MCF 10A (cell line): ENCODE data around the gene ZNRD2. TPM values are rescaled to one million over a fixed set of nuclear protein-coding genes. Genes with fewer than 3 reads are reported as not detected.

ENCODE experiments used
- BruUV-seq: library from RNA; stranded (reverse); fragments of 400-500 nt; replicated peaks from 2 replicates; lab custom pipeline; 2021; lab: Mats Ljungman, UMichigan
- CTCF ChIA-PET: fragments of 300-600 bp; sonication (Branson Sonifier 250); formaldehyde crosslinking; extraction: SDS; loops from one replicate; lab custom pipeline; 2021; ENCODE audit warnings: antibody characterized with exemption, inconsistent platforms; lab: Yijun Ruan, JAX
- POLR2A ChIA-PET: fragments of 300-600, 350-650 bp; sonication (Branson Sonifier 250); formaldehyde crosslinking; extraction: SDS; loops from one replicate; lab custom pipeline; 2020; ENCODE audit warnings: antibody characterized with exemption, inconsistent platforms; lab: Yijun Ruan, JAX
- DNase-seq: peaks from one replicate; pipeline ENCODE4 v3.0.0-alpha.2; 2018; ENCODE audit not compliant: unreplicated experiment
- H3K27ac Mint-ChIP-seq: one replicate; pipeline ENCODE4 v1.8.0; 2022; ENCODE audit warnings: mild to moderate bottlenecking, low read depth, mixed read lengths; ENCODE audit not compliant: unreplicated experiment
- H3K27me3 Mint-ChIP-seq: one replicate; pipeline ENCODE4 v1.8.0; 2022; ENCODE audit warnings: mixed read lengths; ENCODE audit not compliant: insufficient read depth, unreplicated experiment
- H3K36me3 Mint-ChIP-seq: one replicate; pipeline ENCODE4 v1.8.0; 2022; ENCODE audit warnings: mild to moderate bottlenecking, moderate library complexity, mixed read lengths; ENCODE audit not compliant: insufficient read depth, unreplicated experiment
- H3K4me1 Mint-ChIP-seq: one replicate; pipeline ENCODE4 v1.8.0; 2022; ENCODE audit warnings: mixed read lengths; ENCODE audit not compliant: insufficient read depth, unreplicated experiment
- H3K4me3 Mint-ChIP-seq: one replicate; pipeline ENCODE4 v1.8.0; 2022; ENCODE audit warnings: mild to moderate bottlenecking, moderate library complexity, mixed read lengths; ENCODE audit not compliant: unreplicated experiment
- H3K9me3 Mint-ChIP-seq: one replicate; pipeline ENCODE4 v1.8.0; 2022; ENCODE audit warnings: mixed read lengths; ENCODE audit not compliant: unreplicated experiment
- CTCF ChIP-seq: fragments of 200-600 bp; IDR thresholded peaks from one replicate; pipeline ENCODE4 v1.8.0; 2022; ENCODE audit warnings: antibody characterized with exemption, mild to moderate bottlenecking; ENCODE audit not compliant: unreplicated experiment
- intact Hi-C: fragments of 100-400 bp; cut with micrococcal nuclease; formaldehyde crosslinking; loops from 2 replicates; pipeline ENCODE4 v1.14.1; 2022
- total RNA-seq: library from RNA; stranded (reverse); gene quantifications from 2 replicates; pipeline ENCODE4 v1.2.3, GENCODE V29; 2022

ZNRD2 gene
- total RNA-seq, 1 experiment from 2014 or later = 65.4 TPM

GRCh38 chr11:65574109-65574810 is 4.0 kb downstream of the ZNRD2 start:
- H3K27ac Mint-ChIP-seq = no peak overlapping the region
- ChIA-PET POLR2A (interaction anchor here (0.9 to 4.6 kb wide), 6 partner anchors 19 to 240 kb away, joined by 4 to 103 read pairs (median 18); partner anchors contain the start of genes MAP3K11, PCNX3 and RELA), CTCF (interaction anchor here (0.6 to 3.2 kb wide), 5 partner anchors 13 to 323 kb away, joined by 3 to 35 read pairs (median 3); no protein-coding TSS in a partner anchor)
- peak; percentile 91 for DNase-seq
- H3K9me3 Mint-ChIP-seq = no peaks in the 10 kb centered on the region
- peaks cover 40% of the 10 kb centered on the region for H3K4me1 Mint-ChIP-seq
- no peaks in the 10 kb centered on the region for H3K27me3 Mint-ChIP-seq
- no TSS peak for BruUV-seq
- H3K4me3 Mint-ChIP-seq = peak overlapping the region; percentile 97
- peaks cover 47% of the 10 kb centered on the region for H3K36me3 Mint-ChIP-seq
- TF ChIP-seq CTCF = peak; percentile 98
- intact Hi-C loops = loop anchor here (1.0 kb wide), 1 partner anchor 14 kb away; no protein-coding TSS in a partner anchor

- intact Hi-C loops = loop anchor here (1.0 kb wide), 1 partner anchor 13 kb away; no protein-coding TSS in a partner anchor
- Mint-ChIP-seq H3K27me3 (no peaks in the 10 kb centered on the region), H3K27ac (peak overlapping the region; percentile 16), H3K4me3 (peak overlapping the region; percentile 97), H3K4me1 (peaks cover 40% of the 10 kb centered on the region), H3K9me3 (no peaks in the 10 kb centered on the region), H3K36me3 (peaks cover 51% of the 10 kb centered on the region)
- CTCF ChIA-PET = interaction anchor here (0.6 to 1.0 kb wide), 6 partner anchors 19 to 371 kb away, joined by 3 read pairs; no protein-coding TSS in a partner anchor
- TF ChIP-seq CTCF = no peak
- POLR2A ChIA-PET = interaction anchor here (0.8 to 3.7 kb wide), 14 partner anchors 12 to 243 kb away, joined by 3 to 60 read pairs (median 6); partner anchors contain the start of genes FRMD8, KCNK7, LTBP3 and MAP3K11
- DNase-seq = peak; percentile 64
- BruUV-seq = no TSS peak
Observed at GRCh38 chr11:65574811-65575567, 4.7 kb downstream of the ZNRD2 start.

GRCh38 chr11:65575568-65576231 is 5.4 kb downstream of the ZNRD2 start, which contains the start of gene EHBP1L1:
Gene EHBP1L1 (plus strand): TSS chr11:65576053. CDS start chr11:65576303, 250 bp downstream.
- BruUV-seq = no TSS peak
- Mint-ChIP-seq H3K27ac (peak within 1 kb of the TSS; percentile 90), H3K4me3 (peak within 1 kb of the TSS; percentile 97), H3K36me3 (peaks cover 47% of the 10 kb centered on the region), H3K9me3 (no peaks in the 10 kb centered on the region), H3K4me1 (peaks cover 40% of the 10 kb centered on the region), H3K27me3 (no peaks in the 10 kb centered on the region)
- CTCF ChIA-PET = interaction anchor here (0.6 to 1.0 kb wide), 4 partner anchors 13 to 372 kb away, joined by 3 read pairs; no protein-coding TSS in a partner anchor
- POLR2A ChIA-PET = interaction anchor here (0.5 to 3.7 kb wide), 17 partner anchors 11 to 242 kb away, joined by 3 to 60 read pairs (median 4); partner anchors contain the start of genes FRMD8, KCNK7, LTBP3 and MAP3K11
- no peak for TF ChIP-seq CTCF
- intact Hi-C loops = no loop called here
- peak; percentile 65 for DNase-seq
